Tibial artery (tissue), 4 donors: Measurements from ENCODE around the gene CXCR3.

Experiments used
- DNase-seq, 2 donors: peaks; one replicate each; pipeline ENCODE4 v3.0.0-alpha.2; 2019
- H3K27ac ChIP-seq, 2 donors: fragments of 200-600 bp; sonication (generic) in 1 of 2; 1 replicate in 1 of 2; 2 replicates in 1 of 2; pipeline ENCODE4 v1.5.1; 2018 to 2019; ENCODE audit warnings: mild to moderate bottlenecking in 1 of 2
- H3K27me3 ChIP-seq, 2 donors: fragments of 200-600 bp; sonication (generic) in 1 of 2; one replicate each; pipeline versions ENCODE4 v1.5.1 to v1.6.0; 2016 to 2019
- H3K36me3 ChIP-seq, 3 donors: fragments of 200-600 bp; sonication (generic) in 2 of 3; one replicate each; pipeline ENCODE4 v1.5.1; 2016 to 2019; ENCODE audit warnings: mild to moderate bottlenecking in 2 of 3
- H3K4me1 ChIP-seq, 4 donors: fragments of 200-600 bp; sonication (generic) in 2 of 4; 1 replicate in 3 of 4; 2 replicates in 1 of 4; pipeline ENCODE4 v1.5.1; 2016 to 2019
- H3K4me3 ChIP-seq, 2 donors: fragments of 200-600 bp; sonication (generic) in 1 of 2; 1 replicate in 1 of 2; 2 replicates in 1 of 2; pipeline ENCODE4 v1.5.1; 2018 to 2019; ENCODE audit warnings: mild to moderate bottlenecking in 2 of 2
- H3K9me3 ChIP-seq, 3 donors: fragments of 200-600 bp; sonication (generic) in 1 of 3; one replicate each; pipeline ENCODE4 v1.5.1; 2016 to 2019
- CTCF ChIP-seq, 2 experiments: fragments of 200-600 bp in 1 of 2; fragments of 450-650 bp in 1 of 2; IDR thresholded peaks; one replicate each; pipeline ENCODE4 v1.5.1; 2017 to 2019; ENCODE audit warnings: antibody characterized with exemption in 2 of 2, mild to moderate bottlenecking in 1 of 2, moderate library complexity in 1 of 2
- intact Hi-C: fragments of 100-400 bp; cut with DNase I; formaldehyde crosslinking; loops from one replicate; pipeline ENCODE4 v1.15.0; 2023; ENCODE audit warnings: low total_unique reads

Gene CXCR3

GRCh38 chrX:71618787-71619186, 476 bp upstream of the CXCR3 start:
- TF ChIP-seq CTCF (IDR thresholded peaks at IDR 0.05): no peak
- intact Hi-C loops: no loop called here
- no peak for DNase-seq
- H3K4me3 ChIP-seq: no peak overlapping the region
- no peaks in the 10 kb centered on the region for H3K9me3 ChIP-seq
- H3K27me3 ChIP-seq: no peaks in the 10 kb centered on the region
- H3K36me3 ChIP-seq: peaks cover 0 to 13% (median 6%) of the 10 kb centered on the region in 3 donors
- peaks cover 0 to 20% (median 8%) of the 10 kb centered on the region in 4 donors for H3K4me1 ChIP-seq
- H3K27ac ChIP-seq: no peak overlapping the region

GRCh38 chrX:71617742-71618141, 569 bp downstream of the CXCR3 start:
- Histone ChIP-seq H3K9me3 (no peaks in the 10 kb centered on the region), H3K36me3 (peaks cover 1 to 23% (median 10%) of the 10 kb centered on the region in 3 donors), H3K27me3 (no peaks in the 10 kb centered on the region), H3K4me3 (no peak overlapping the region), H3K4me1 (peaks cover 0 to 14% (median 4%) of the 10 kb centered on the region in 4 donors), H3K27ac (no peak overlapping the region)
- DNase-seq: no peak
- intact Hi-C loops: no loop called here
- no peak for TF ChIP-seq CTCF (IDR thresholded peaks at IDR 0.05)

GRCh38 chrX:71616672-71617529, 1.4 kb downstream of the CXCR3 start:
- Histone ChIP-seq H3K4me1 (peaks cover 0 to 5% (median 0%) of the 10 kb centered on the region in 4 donors), H3K27ac (no peak overlapping the region), H3K9me3 (no peaks in the 10 kb centered on the region), H3K36me3 (peaks cover 3 to 29% (median 18%) of the 10 kb centered on the region in 3 donors), H3K27me3 (no peaks in the 10 kb centered on the region), H3K4me3 (no peak overlapping the region)
- DNase-seq: no peak
- intact Hi-C loops: no loop called here
- TF ChIP-seq CTCF (IDR thresholded peaks at IDR 0.05): no peak

GRCh38 chrX:71615954-71616353, 2.4 kb downstream of the CXCR3 start:
- Histone ChIP-seq H3K27ac (no peak overlapping the region), H3K9me3 (no peaks in the 10 kb centered on the region), H3K36me3 (peaks cover 5 to 39% (median 28%) of the 10 kb centered on the region in 3 donors), H3K4me1 (no peaks in the 10 kb centered on the region), H3K4me3 (no peak overlapping the region), H3K27me3 (no peaks in the 10 kb centered on the region)
- TF ChIP-seq CTCF (IDR thresholded peaks at IDR 0.05): no peak
- intact Hi-C loops: no loop called here
- no peak for DNase-seq

- H3K4me1 ChIP-seq: no peaks in the 10 kb centered on the region
- H3K4me3 ChIP-seq: no peak overlapping the region
- TF ChIP-seq CTCF (IDR thresholded peaks at IDR 0.05): no peak
- H3K27me3 ChIP-seq: no peaks in the 10 kb centered on the region
- intact Hi-C loops: no loop called here
- H3K9me3 ChIP-seq: no peaks in the 10 kb centered on the region
- H3K27ac ChIP-seq: no peak overlapping the region
- no peak for DNase-seq
- peaks cover 8 to 48% (median 36%) of the 10 kb centered on the region in 3 donors for H3K36me3 ChIP-seq
Observed at GRCh38 chrX:71615056-71615455, 3.3 kb downstream of the CXCR3 start.
